ENCODE data around the gene MFSD2A.

The MFSD2A gene

DNA sequence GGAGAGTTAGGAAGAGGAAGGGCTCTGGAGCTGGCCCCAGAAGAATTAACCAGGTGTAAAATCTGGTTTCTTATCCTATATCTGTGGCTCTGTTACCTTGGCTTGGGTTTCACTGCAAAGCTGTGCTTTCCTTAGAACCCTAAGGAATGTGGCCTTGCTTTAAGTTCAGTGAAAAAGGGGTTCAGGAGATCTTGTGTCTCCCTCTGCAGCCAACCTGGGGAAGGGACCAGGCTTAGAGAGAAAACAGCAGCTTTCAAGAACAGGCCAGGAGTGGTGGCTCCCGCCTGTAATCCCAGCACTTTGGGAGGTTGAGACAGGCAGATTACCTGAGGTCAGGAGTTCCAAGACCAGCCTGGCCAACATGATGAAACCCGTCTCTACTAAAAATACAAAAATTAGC is 37.1 kb upstream of the MFSD2A start:
- no peak for DNase-seq (ENCODE audit: low read depth)
- no peak overlapping the region for H3K4me3 ChIP-seq (ENCODE audit: low read length)
- TF ChIP-seq, protein P1, sequence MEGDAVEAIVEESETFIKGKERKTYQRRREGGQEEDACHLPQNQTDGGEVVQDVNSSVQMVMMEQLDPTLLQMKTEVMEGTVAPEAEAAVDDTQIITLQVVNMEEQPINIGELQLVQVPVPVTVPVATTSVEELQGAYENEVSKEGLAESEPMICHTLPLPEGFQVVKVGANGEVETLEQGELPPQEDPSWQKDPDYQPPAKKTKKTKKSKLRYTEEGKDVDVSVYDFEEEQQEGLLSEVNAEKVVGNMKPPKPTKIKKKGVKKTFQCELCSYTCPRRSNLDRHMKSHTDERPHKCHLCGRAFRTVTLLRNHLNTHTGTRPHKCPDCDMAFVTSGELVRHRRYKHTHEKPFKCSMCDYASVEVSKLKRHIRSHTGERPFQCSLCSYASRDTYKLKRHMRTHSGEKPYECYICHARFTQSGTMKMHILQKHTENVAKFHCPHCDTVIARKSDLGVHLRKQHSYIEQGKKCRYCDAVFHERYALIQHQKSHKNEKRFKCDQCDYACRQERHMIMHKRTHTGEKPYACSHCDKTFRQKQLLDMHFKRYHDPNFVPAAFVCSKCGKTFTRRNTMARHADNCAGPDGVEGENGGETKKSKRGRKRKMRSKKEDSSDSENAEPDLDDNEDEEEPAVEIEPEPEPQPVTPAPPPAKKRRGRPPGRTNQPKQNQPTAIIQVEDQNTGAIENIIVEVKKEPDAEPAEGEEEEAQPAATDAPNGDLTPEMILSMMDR (conservative IDR thresholded peaks at IDR 0.05; ENCODE audit: low read depth, low read length): peak; percentile 39

DNA sequence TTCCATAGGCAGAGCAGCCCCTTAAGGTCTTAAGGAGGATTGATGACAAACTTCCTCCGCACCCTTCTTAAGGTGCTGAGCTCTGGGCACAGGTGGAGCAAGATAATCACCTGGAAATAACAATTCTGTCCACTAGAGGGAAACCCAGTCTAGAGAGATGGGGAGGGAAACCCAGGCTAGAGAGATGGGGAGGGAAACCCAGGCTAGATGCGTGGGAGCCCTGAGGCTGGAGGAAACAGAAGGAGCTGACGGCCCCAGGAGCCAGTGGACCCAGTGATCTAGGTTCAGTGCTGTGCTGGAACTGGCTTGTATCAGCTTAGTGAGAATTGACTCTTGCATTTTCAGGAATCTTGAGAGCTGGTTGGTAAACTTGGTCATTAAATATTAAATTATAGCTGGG is 35.4 kb upstream of the MFSD2A start:
- TF ChIP-seq, protein P1 (conservative IDR thresholded peaks at IDR 0.05; ENCODE audit: low read depth, low read length): peak; percentile 69
- H3K4me3 ChIP-seq (ENCODE audit: low read length): no peak overlapping the region
- DNase-seq (ENCODE audit: low read depth): no peak

DNA sequence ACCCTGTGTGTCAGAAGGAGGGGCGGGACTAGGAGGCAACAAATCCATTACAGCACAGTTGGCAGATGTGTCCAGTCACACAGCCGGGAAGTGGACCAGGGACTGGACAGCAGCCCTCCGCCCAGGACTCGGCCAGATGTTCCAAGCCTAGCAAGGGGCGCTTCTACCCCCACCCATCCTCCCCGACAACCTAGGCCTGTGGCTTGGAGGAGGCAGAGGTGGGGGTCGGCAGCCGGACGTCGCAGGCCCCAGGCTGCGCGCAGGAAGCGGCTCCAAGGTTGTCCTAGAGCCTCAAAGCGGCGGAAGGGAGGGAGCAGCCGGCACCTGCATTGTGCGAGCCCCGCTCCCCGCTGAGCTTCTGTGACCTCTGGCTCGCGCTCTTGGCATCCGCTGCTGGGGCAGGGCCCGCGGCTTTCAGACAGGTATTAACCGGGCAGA is 32.7 kb upstream of the MFSD2A start:
- no peak overlapping the region for H3K4me3 ChIP-seq (ENCODE audit: low read length)
- DNase-seq (ENCODE audit: low read depth): no peak
- TF ChIP-seq, protein P1 (conservative IDR thresholded peaks at IDR 0.05; ENCODE audit: low read depth, low read length): no peak

DNA sequence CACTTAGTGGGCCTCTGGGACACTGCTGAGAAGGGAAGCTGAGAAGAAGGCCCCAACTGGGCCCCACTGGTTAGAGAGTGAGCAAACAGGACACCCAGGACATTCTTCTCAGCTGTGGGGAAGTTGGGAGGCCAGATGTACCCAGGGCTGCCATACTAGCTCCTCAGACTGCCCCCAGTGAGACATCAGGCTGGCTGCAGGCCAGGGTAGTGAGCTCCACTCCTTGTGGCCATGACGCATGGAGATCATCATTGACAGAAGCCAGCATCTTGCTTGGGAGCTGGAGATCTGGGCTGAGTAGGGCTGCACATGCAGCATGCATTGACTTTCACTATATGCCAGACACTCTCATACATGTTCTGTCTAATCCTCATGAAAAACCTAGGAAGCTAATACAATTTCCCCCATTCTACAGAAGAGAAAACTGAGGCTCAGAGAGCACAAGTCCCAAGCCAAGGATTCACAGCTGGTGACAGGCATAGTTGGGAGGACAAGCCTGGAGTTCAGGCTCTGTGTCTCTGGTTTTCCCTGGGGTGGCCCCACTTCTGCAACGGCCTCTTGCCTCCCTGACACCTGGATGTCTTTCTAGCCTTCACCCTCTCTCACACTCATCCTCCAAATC is 29.1 kb upstream of the MFSD2A start:
- no peak overlapping the region for H3K4me3 ChIP-seq (ENCODE audit: low read length)
- DNase-seq (ENCODE audit: low read depth): no peak
- TF ChIP-seq, protein P1 (conservative IDR thresholded peaks at IDR 0.05; ENCODE audit: low read depth, low read length): no peak

DNA sequence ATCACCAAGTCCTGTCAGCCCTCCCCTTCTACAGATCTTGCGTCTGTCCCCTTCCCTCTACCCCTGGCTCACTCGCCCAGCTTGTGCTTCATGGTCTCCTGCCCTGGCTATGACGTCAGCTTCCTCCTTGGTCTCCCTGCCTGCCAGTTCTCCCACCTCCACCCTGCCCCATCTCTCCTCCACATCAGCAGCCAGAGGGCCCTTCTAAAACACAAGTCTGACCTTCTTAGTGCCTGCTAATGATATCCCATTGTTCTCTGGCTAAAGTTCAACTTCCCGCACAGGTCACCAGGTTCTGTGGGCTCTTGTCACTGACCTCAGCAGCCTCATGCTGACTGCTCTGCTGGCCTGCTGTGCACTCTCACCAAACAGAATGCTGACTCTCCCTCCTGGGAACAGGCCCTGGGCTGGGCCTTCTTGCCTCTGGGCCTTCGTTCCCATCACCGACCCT is 28.6 kb upstream of the MFSD2A start:
- DNase-seq (ENCODE audit: low read depth): no peak
- TF ChIP-seq, protein P1 (conservative IDR thresholded peaks at IDR 0.05; ENCODE audit: low read depth, low read length): no peak

DNA sequence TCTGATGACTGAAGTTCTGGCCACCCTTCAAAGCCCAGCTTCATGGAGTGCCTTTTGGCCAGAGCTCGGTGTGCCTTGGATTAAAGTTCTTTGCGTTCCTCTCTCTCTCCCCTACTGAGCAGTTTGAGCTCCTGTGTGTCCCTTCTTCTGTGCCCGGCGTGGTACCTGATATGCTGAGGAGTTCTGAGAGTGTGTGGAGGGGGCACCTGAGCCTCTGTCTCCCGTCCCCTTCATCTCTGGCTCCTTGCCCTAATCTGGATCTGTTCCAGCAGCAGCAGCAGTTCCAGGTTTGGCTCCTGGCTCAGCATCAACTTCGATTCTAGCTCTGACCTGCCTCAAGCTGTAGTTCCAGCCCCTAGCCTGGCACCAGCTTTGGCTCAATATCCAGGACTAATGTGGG is 28.1 kb upstream of the MFSD2A start:
- H3K4me3 ChIP-seq (ENCODE audit: low read length): no peak overlapping the region
- TF ChIP-seq, protein P1 (conservative IDR thresholded peaks at IDR 0.05; ENCODE audit: low read depth, low read length): no peak
- DNase-seq (ENCODE audit: low read depth): no peak

More for the DNA sequence above, 28.6 kb upstream of the MFSD2A start:
- no peak overlapping the region for H3K4me3 ChIP-seq (ENCODE audit: low read length)

DNA sequence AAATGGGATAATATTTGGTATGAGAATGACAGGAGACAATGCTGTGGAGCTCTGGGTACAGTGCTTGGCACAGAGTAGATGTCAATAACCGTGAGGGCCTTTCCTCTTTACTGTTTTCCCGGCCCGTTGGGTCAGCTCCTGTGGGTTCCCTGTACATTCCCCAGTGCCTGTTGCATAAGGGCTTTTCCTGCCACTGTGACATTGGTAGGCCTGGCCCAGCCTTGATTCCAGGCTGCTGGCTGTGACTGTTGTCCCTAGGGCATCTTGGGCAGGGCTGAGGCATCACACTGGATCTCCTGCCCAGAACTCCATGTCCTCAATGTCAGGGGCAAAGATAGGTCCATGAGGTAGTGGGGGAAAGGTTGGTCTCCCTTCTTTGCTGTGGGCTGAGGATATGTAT is 27.4 kb upstream of the MFSD2A start:
- TF ChIP-seq, protein P1 (conservative IDR thresholded peaks at IDR 0.05; ENCODE audit: low read depth, low read length): no peak
- H3K4me3 ChIP-seq (ENCODE audit: low read length): no peak overlapping the region
- DNase-seq (ENCODE audit: low read depth): no peak

Measured in retinal pigment epithelial cell (primary cell).